Lower leg skin (tissue), 3 donors: ENCODE results near the gene PON3.

ENCODE experiments used
- CTCF ChIP-seq, 3 donors: fragments of 450-650 bp; IDR thresholded peaks; one replicate each; pipeline ENCODE4 v1.5.1; 2016; ENCODE audit warnings: antibody characterized with exemption in 3 of 3, mild to moderate bottlenecking in 3 of 3, moderate library complexity in 2 of 3
- POLR2A ChIP-seq, 2 donors: fragments of 450-650 bp; IDR thresholded peaks; one replicate each; pipeline ENCODE4 v1.6.1; 2016 to 2017; ENCODE audit warnings: antibody characterized with exemption in 2 of 2, mild to moderate bottlenecking in 1 of 2, moderate library complexity in 1 of 2

- TF ChIP-seq CTCF (IDR thresholded peaks at IDR 0.05) (no peak), POLR2A (IDR thresholded peaks at IDR 0.05) (no peak)
Observed at GRCh38 chr7:95427166-95427565, 31.0 kb upstream of the PON3 start.
